HEK293T (cell line): Measurements from ENCODE around the gene TK2.

Experiments used
- BHLHE40 ChIP-seq: fragments of 450-650 bp; IDR thresholded peaks from 2 replicates; pipeline ENCODE4 v1.6.1; 2016; ENCODE audit warnings: mild to moderate bottlenecking, moderate library complexity, borderline replicate concordance
- CTBP1 ChIP-seq: fragments of 450-650 bp; IDR thresholded peaks from 2 replicates; pipeline ENCODE4 v1.6.1; 2016; ENCODE audit warnings: borderline replicate concordance
- FOXK2 ChIP-seq: fragments of 450-650 bp; IDR thresholded peaks from 2 replicates; pipeline ENCODE4 v1.6.1; 2016; ENCODE audit warnings: mild to moderate bottlenecking
- FOXM1 ChIP-seq: fragments of 450-650 bp; IDR thresholded peaks from 2 replicates; pipeline ENCODE4 v1.6.1; 2017; ENCODE audit warnings: mild to moderate bottlenecking, borderline replicate concordance
- LEF1 ChIP-seq: fragments of 450-650 bp; IDR thresholded peaks from 2 replicates; pipeline ENCODE4 v1.6.1; 2017; ENCODE audit warnings: mild to moderate bottlenecking, borderline replicate concordance
- SP1 ChIP-seq: fragments of 450-650 bp; IDR thresholded peaks from 2 replicates; pipeline ENCODE4 v1.6.1; 2017
- SUZ12 ChIP-seq: fragments of 450-650 bp; IDR thresholded peaks from 2 replicates; pipeline ENCODE4 v1.6.1; 2016; ENCODE audit warnings: mild to moderate bottlenecking

- TF ChIP-seq CTBP1 (no peak), BHLHE40 (no peak), SUZ12 (no peak), FOXM1 (no peak), FOXK2 (no peak), LEF1 (no peak), SP1 (no peak)
Measured at GRCh38 chr16:66478733-66479511, 71.0 kb downstream of the TK2 start.
